ENCODE results near the gene EPS8. TPM values are rescaled to one million over a fixed set of nuclear protein-coding genes. Genes with fewer than 3 reads are reported as not detected.

Gene EPS8
- total RNA-seq, 1 experiment from 2014 or later, result 85.3 TPM

GRCh38 chr12:15581006-15581405 lies 208.2 kb downstream of the EPS8 start:
- H3K9me3 Mint-ChIP-seq (ENCODE audit: unreplicated experiment), result no peaks in the 10 kb centered on the region
- H3K36me3 Mint-ChIP-seq (ENCODE audit: insufficient read depth, unreplicated experiment), result no peaks in the 10 kb centered on the region
- intact Hi-C loops (cut with micrococcal nuclease), result loop anchor here (10.0 kb wide), 1 partner anchor 586 kb away; no protein-coding TSS in a partner anchor
- no TSS peak for BruUV-seq (replicated peaks)
- ChIA-PET POLR2A (interaction anchor here (0.6 kb wide), 1 partner anchor 342 kb away, joined by 3 read pairs; no protein-coding TSS in a partner anchor), CTCF (interaction anchor here (0.6 to 8.7 kb wide), 3 partner anchors 50 to 262 kb away, joined by 3 to 218 read pairs (median 5); no protein-coding TSS in a partner anchor)
- no peaks in the 10 kb centered on the region for H3K27me3 Mint-ChIP-seq (ENCODE audit: insufficient read depth, unreplicated experiment)
- DNase-seq (ENCODE audit: unreplicated experiment), result no peak
- H3K4me3 Mint-ChIP-seq (ENCODE audit: unreplicated experiment), result no peak overlapping the region
- no peaks in the 10 kb centered on the region for H3K4me1 Mint-ChIP-seq (ENCODE audit: insufficient read depth, unreplicated experiment)
- H3K27ac Mint-ChIP-seq (ENCODE audit: low read depth, unreplicated experiment), result no peak overlapping the region
- TF ChIP-seq CTCF (IDR thresholded peaks at IDR 0.05; ENCODE audit: unreplicated experiment), result no peak

GRCh38 chr12:15580431-15580830 lies 208.8 kb downstream of the EPS8 start:
- intact Hi-C loops (cut with micrococcal nuclease), result loop anchor here (10.0 kb wide), 1 partner anchor 586 kb away; no protein-coding TSS in a partner anchor
- DNase-seq (ENCODE audit: unreplicated experiment), result no peak
- H3K4me1 Mint-ChIP-seq (ENCODE audit: insufficient read depth, unreplicated experiment), result no peaks in the 10 kb centered on the region
- no peaks in the 10 kb centered on the region for H3K9me3 Mint-ChIP-seq (ENCODE audit: unreplicated experiment)
- no peaks in the 10 kb centered on the region for H3K36me3 Mint-ChIP-seq (ENCODE audit: insufficient read depth, unreplicated experiment)
- ChIA-PET CTCF (interaction anchor here (0.6 to 8.7 kb wide), 4 partner anchors 11 to 262 kb away, joined by 3 to 218 read pairs (median 4); no protein-coding TSS in a partner anchor), POLR2A (interaction anchor here (0.6 kb wide), 1 partner anchor 341 kb away, joined by 3 read pairs; no protein-coding TSS in a partner anchor)
- H3K27ac Mint-ChIP-seq (ENCODE audit: low read depth, unreplicated experiment), result no peak overlapping the region
- no peak overlapping the region for H3K4me3 Mint-ChIP-seq (ENCODE audit: unreplicated experiment)
- no peaks in the 10 kb centered on the region for H3K27me3 Mint-ChIP-seq (ENCODE audit: insufficient read depth, unreplicated experiment)
- no peak for TF ChIP-seq CTCF (IDR thresholded peaks at IDR 0.05; ENCODE audit: unreplicated experiment)
- no TSS peak for BruUV-seq (replicated peaks)

- TF ChIP-seq CTCF (IDR thresholded peaks at IDR 0.05; ENCODE audit: unreplicated experiment), result no peak
- H3K9me3 Mint-ChIP-seq (ENCODE audit: unreplicated experiment), result no peaks in the 10 kb centered on the region
- ChIA-PET CTCF (interaction anchor here (1.0 kb wide), 1 partner anchor 8 kb away, joined by 3 read pairs; no protein-coding TSS in a partner anchor), POLR2A (interaction anchor here (0.7 kb wide), 1 partner anchor 25 kb away, joined by 3 read pairs; no protein-coding TSS in a partner anchor)
- no peak overlapping the region for H3K27ac Mint-ChIP-seq (ENCODE audit: low read depth, unreplicated experiment)
- H3K4me3 Mint-ChIP-seq (ENCODE audit: unreplicated experiment), result no peak overlapping the region
- DNase-seq (ENCODE audit: unreplicated experiment), result no peak
- no peaks in the 10 kb centered on the region for H3K4me1 Mint-ChIP-seq (ENCODE audit: insufficient read depth, unreplicated experiment)
- H3K36me3 Mint-ChIP-seq (ENCODE audit: insufficient read depth, unreplicated experiment), result no peaks in the 10 kb centered on the region
- intact Hi-C loops (cut with micrococcal nuclease), result no loop called here
- no TSS peak for BruUV-seq (replicated peaks)
- no peaks in the 10 kb centered on the region for H3K27me3 Mint-ChIP-seq (ENCODE audit: insufficient read depth, unreplicated experiment)
Measured at GRCh38 chr12:15575671-15576541, 213.3 kb downstream of the EPS8 start.

- intact Hi-C loops (cut with micrococcal nuclease), result no loop called here
- H3K36me3 Mint-ChIP-seq (ENCODE audit: insufficient read depth, unreplicated experiment), result no peaks in the 10 kb centered on the region
- BruUV-seq (replicated peaks), result no TSS peak
- no peak for TF ChIP-seq CTCF (IDR thresholded peaks at IDR 0.05; ENCODE audit: unreplicated experiment)
- H3K27ac Mint-ChIP-seq (ENCODE audit: low read depth, unreplicated experiment), result no peak overlapping the region
- H3K4me3 Mint-ChIP-seq (ENCODE audit: unreplicated experiment), result no peak overlapping the region
- CTCF ChIA-PET, result interaction anchor here (0.7 to 1.8 kb wide), 5 partner anchors 10 to 353 kb away, joined by 3 to 15 read pairs (median 7); partner anchors contain the start of gene RERG
- POLR2A ChIA-PET, result interaction anchor here (0.6 to 0.7 kb wide), 3 partner anchors 10 to 800 kb away, joined by 3 to 4 read pairs (median 3); a partner anchor contains a TSS
- no peaks in the 10 kb centered on the region for H3K4me1 Mint-ChIP-seq (ENCODE audit: insufficient read depth, unreplicated experiment)
- H3K27me3 Mint-ChIP-seq (ENCODE audit: insufficient read depth, unreplicated experiment), result no peaks in the 10 kb centered on the region
- no peak for DNase-seq (ENCODE audit: unreplicated experiment)
- H3K9me3 Mint-ChIP-seq (ENCODE audit: unreplicated experiment), result no peaks in the 10 kb centered on the region
Measured at GRCh38 chr12:15574353-15574752, 214.8 kb downstream of the EPS8 start.

Measured in MCF 10A (cell line).